GM21825 (cell line): ENCODE data around the gene SASH1.

Experiments used
- ATAC-seq: cut with Tn5 transposase; IDR thresholded peaks from one replicate; pipeline ENCODE4 v1.9.1; 2021; ENCODE audit warnings: mild to moderate bottlenecking, moderate library complexity; ENCODE audit not compliant: unreplicated experiment

Gene SASH1

GRCh38 chr6:148538261-148539190 is 195.9 kb downstream of the SASH1 start:
- no peak for ATAC-seq

- no peak for ATAC-seq
Observed at GRCh38 chr6:148543540-148543939, 200.9 kb downstream of the SASH1 start.

GRCh38 chr6:148544421-148544820 is 201.8 kb downstream of the SASH1 start:
- ATAC-seq, result no peak

GRCh38 chr6:148545901-148546300 is 203.3 kb downstream of the SASH1 start:
- no peak for ATAC-seq

- no peak for ATAC-seq
Observed at GRCh38 chr6:148547110-148547509, 204.5 kb downstream of the SASH1 start.

GRCh38 chr6:148548065-148548748 is 205.6 kb downstream of the SASH1 start:
- no peak for ATAC-seq

- ATAC-seq, result no peak
Observed at GRCh38 chr6:148548749-148549140, 206.1 kb downstream of the SASH1 start.

- ATAC-seq, result no peak
Observed at GRCh38 chr6:148550569-148550968, 207.9 kb downstream of the SASH1 start.

- no peak for ATAC-seq
Observed at GRCh38 chr6:148551226-148551625, 208.6 kb downstream of the SASH1 start.

GRCh38 chr6:148556410-148556809 is 213.8 kb downstream of the SASH1 start:
- ATAC-seq, result no peak

- no peak for ATAC-seq
Observed at GRCh38 chr6:148557796-148558321, 215.2 kb downstream of the SASH1 start.

GRCh38 chr6:148559848-148560433 is 217.3 kb downstream of the SASH1 start:
- peak; percentile 84 for ATAC-seq

- ATAC-seq, result no peak
Observed at GRCh38 chr6:148561629-148562028, 219.0 kb downstream of the SASH1 start.

GRCh38 chr6:148563066-148563465 is 220.4 kb downstream of the SASH1 start:
- no peak for ATAC-seq

- no peak for ATAC-seq
Observed at GRCh38 chr6:148564494-148565035, 221.9 kb downstream of the SASH1 start.

GRCh38 chr6:148565321-148565926 is 222.8 kb downstream of the SASH1 start:
- ATAC-seq, result no peak

- ATAC-seq, result no peak
Observed at GRCh38 chr6:148565930-148566663, 223.5 kb downstream of the SASH1 start.

GRCh38 chr6:148566664-148567350 is 224.2 kb downstream of the SASH1 start:
- ATAC-seq, result no peak

GRCh38 chr6:148570456-148570855 is 227.8 kb downstream of the SASH1 start:
- no peak for ATAC-seq
